Measurements from ENCODE around the gene AOAH. TPM values are rescaled to one million over a fixed set of nuclear protein-coding genes. Genes with fewer than 3 reads are reported as not detected.

AOAH gene
- total and polyA plus RNA-seq, 2 of the 4 experiments (the other 2 are of a cell fraction) = not detected

DNA sequence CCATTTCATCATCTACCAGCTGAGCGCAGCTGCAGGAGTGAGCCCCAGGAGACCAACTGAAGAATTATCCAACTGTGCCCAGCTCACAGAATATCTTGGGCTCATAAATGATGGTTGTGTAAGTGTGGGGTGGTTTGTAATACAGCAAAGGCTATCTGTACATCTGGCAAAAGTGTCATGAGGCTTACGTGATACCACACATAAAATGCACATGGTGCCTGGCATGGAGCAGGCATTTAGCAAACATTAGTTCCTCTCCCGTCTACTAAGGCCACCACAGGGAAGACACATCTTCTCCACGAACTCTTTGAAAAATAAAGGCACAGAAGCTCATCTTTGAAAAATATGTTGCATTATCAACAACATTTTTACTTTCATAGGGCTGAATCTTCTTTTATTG lies 32.3 kb downstream of the AOAH start:
- in situ Hi-C loops (cut with MboI; ENCODE audit: low sequenced_read_pairs) = loop anchor here (25.0 kb wide), 1 partner anchor 495 kb away; no protein-coding TSS in a partner anchor
- intact Hi-C loops (cut with micrococcal nuclease) = no loop called here
- Histone ChIP-seq H3K36me3 (ENCODE audit: control insufficient read depth, insufficient read depth, low read length) (no peaks in the 10 kb centered on the region), H3K23ac (ENCODE audit: low read depth, low read length) (no peak overlapping the region), H3K4ac (ENCODE audit: low read depth, low read length) (no peak overlapping the region), H2AK5ac (ENCODE audit: low read depth, low read length) (no peak overlapping the region), H3K79me1 (ENCODE audit: low read depth in 1 of 2, low read length in 2 of 2) (no peaks in the 10 kb centered on the region), H3K18ac (ENCODE audit: low read depth, low read length) (no peak overlapping the region), H2AK9ac (replicated peaks; ENCODE audit: low read depth, low read length, poor library complexity) (no peak overlapping the region), H2BK15ac (ENCODE audit: low read depth, low read length) (no peak overlapping the region), H3K14ac (replicated peaks; ENCODE audit: low read depth, low read length) (no peak overlapping the region), H4K91ac (ENCODE audit: insufficient read depth, low read depth, low read length) (no peak overlapping the region), H4K5ac (ENCODE audit: low read depth, low read length) (no peak overlapping the region), H2BK5ac (ENCODE audit: low read depth, low read length, poor library complexity, severe bottlenecking) (no peak overlapping the region), H3K27ac (ENCODE audit: insufficient read depth, low read length) (no peak overlapping the region), H3K4me1 (ENCODE audit: control insufficient read depth, insufficient read depth, low read length) (no peaks in the 10 kb centered on the region), H3K9me1 (ENCODE audit: insufficient read depth, low read length) (no peaks in the 10 kb centered on the region), H3K56ac (ENCODE audit: extremely low read depth, insufficient read depth, low read length) (no peak overlapping the region), H4K8ac (ENCODE audit: low read depth in 2 of 2, low read length in 2 of 2) (no peak overlapping the region), H2AFZ (replicated peaks; ENCODE audit: low read length, poor library complexity) (no peak overlapping the region), H2BK20ac (ENCODE audit: low read depth, low read length) (no peak overlapping the region), H3K4me3 (ENCODE audit: insufficient read depth, low read depth, low read length) (no peak overlapping the region), H3K27me3 (ENCODE audit: control insufficient read depth, insufficient read depth, low read length) (peaks cover 2% of the 10 kb centered on the region; the same call in 1 of the 2 replicates), H2BK120ac (ENCODE audit: low read depth, low read length) (no peak overlapping the region), H3K4me2 (ENCODE audit: low read depth, low read length) (no peak overlapping the region), H4K20me1 (ENCODE audit: insufficient read depth, low read length) (no peaks in the 10 kb centered on the region), H3K9ac (ENCODE audit: low read depth, low read length) (no peak overlapping the region), H3K9me3 (ENCODE audit: control insufficient read depth, insufficient read depth, low read length) (no peaks in the 10 kb centered on the region)
- POLR2A ChIA-PET (ENCODE audit: unreplicated experiment) = no interaction called here
- BruUV-seq (replicated peaks) = no TSS peak
- dilution Hi-C loops (cut with HindIII; ENCODE audit: low sequenced_read_pairs, unreplicated experiment) = no loop called here
- TF ChIP-seq ELK1 (IDR thresholded peaks at IDR 0.05; ENCODE audit: borderline replicate concordance, low read depth, low read length) (no peak), RCOR1 (IDR thresholded peaks at IDR 0.05; ENCODE audit: insufficient replicate concordance, low read length) (no peak), MAZ (IDR thresholded peaks at IDR 0.05; ENCODE audit: borderline replicate concordance, low read depth, low read length) (no peak)
- 80% methylated on average over 1 of the region's 4 CpGs; no CpG with 5 or more reads in 1 of the 2 experiments for WGBS, 2 experiments (ENCODE audit: extremely low coverage in 2 of 2, insufficient read length in 1 of 2)
- CTCF ChIA-PET = no interaction called here
- ATAC-seq (ENCODE audit: low read depth) (no peak), DNase-seq (no peak)

Data from IMR-90 (cell line).